SK-N-SH treated with all-trans-retinoic acid at 6 μM for 48 hours (cell line): ENCODE measurements around the gene RASGEF1B.

Source experiments
- ATAC-seq: fragments of 200-7000 bp; cut with Tn5 transposase; 3 replicates; pipeline ENCODE4 v1.9.1; 2020; ENCODE audit warnings: mild to moderate bottlenecking, moderate library complexity
- ARNTL ChIP-seq: fragments of 450-650 bp; formaldehyde crosslinking; IDR thresholded peaks from 2 replicates; pipeline ENCODE4 v1.5.0; 2020; ENCODE audit warnings: low read depth, mild to moderate bottlenecking, moderate library complexity, borderline replicate concordance
- BACH2 ChIP-seq: fragments of 250-450 bp; sonication (Bioruptor Pico); IDR thresholded peaks from 2 replicates; pipeline ENCODE4 v1.9.0; 2021; ENCODE audit warnings: mild to moderate bottlenecking, borderline replicate concordance
- CREB5 ChIP-seq: fragments of 250-450 bp; sonication (Bioruptor Pico); IDR thresholded peaks from 2 replicates; pipeline ENCODE4 v1.5.1; 2020; ENCODE audit warnings: low read depth, mild to moderate bottlenecking, moderate library complexity
- CSDC2 ChIP-seq: fragments of 250-450 bp; sonication (Bioruptor Pico); IDR thresholded peaks from 2 replicates; pipeline ENCODE4 v1.5.0; 2020; ENCODE audit warnings: mild to moderate bottlenecking, moderate library complexity
- GLIS3 ChIP-seq: fragments of 250-450 bp; sonication (Bioruptor Pico); IDR thresholded peaks from 2 replicates; pipeline ENCODE4 v1.5.0; 2020; ENCODE audit warnings: mild to moderate bottlenecking, moderate library complexity
- OSR1 ChIP-seq: fragments of 250-450 bp; sonication (Bioruptor Pico); IDR thresholded peaks from 2 replicates; pipeline ENCODE4 v1.8.0; 2022; ENCODE audit warnings: moderate library complexity, mild to moderate bottlenecking, inconsistent platforms
- PPARA ChIP-seq: fragments of 250-450 bp; sonication (Bioruptor Pico); IDR thresholded peaks from 2 replicates; pipeline ENCODE4 v1.5.0; 2020; ENCODE audit warnings: mild to moderate bottlenecking, borderline replicate concordance
- RARB ChIP-seq: fragments of 250-450 bp; sonication (Bioruptor Pico); IDR thresholded peaks from 2 replicates; pipeline ENCODE4 v1.8.0; 2021; ENCODE audit warnings: mild to moderate bottlenecking, moderate library complexity
- SNAI2 ChIP-seq: fragments of 250-450 bp; sonication (Bioruptor Pico); IDR thresholded peaks from 2 replicates; pipeline ENCODE4 v1.5.0; 2020; ENCODE audit warnings: mild to moderate bottlenecking, moderate library complexity
- TCF4 ChIP-seq: fragments of 250-450 bp; sonication (Bioruptor Pico); IDR thresholded peaks from 2 replicates; pipeline ENCODE4 v1.8.0; 2021; ENCODE audit warnings: mild to moderate bottlenecking, moderate library complexity, borderline replicate concordance
- TOX ChIP-seq: fragments of 250-450 bp; sonication (Bioruptor Pico); IDR thresholded peaks from 2 replicates; pipeline ENCODE4 v1.8.0; 2021; ENCODE audit warnings: mild to moderate bottlenecking, moderate library complexity, borderline replicate concordance
- ZC3H10 ChIP-seq: fragments of 250-450 bp; sonication (Bioruptor Pico); IDR thresholded peaks from 2 replicates; pipeline ENCODE4 v1.5.1; 2021; ENCODE audit warnings: mild to moderate bottlenecking, moderate library complexity
- ZFP3 ChIP-seq: fragments of 250-450 bp; sonication (Bioruptor Pico); IDR thresholded peaks from 2 replicates; pipeline ENCODE4 v1.5.0; 2020; ENCODE audit warnings: mild to moderate bottlenecking, moderate library complexity
- ZFP30 ChIP-seq: fragments of 450-650 bp; formaldehyde crosslinking; IDR thresholded peaks from 2 replicates; pipeline ENCODE4 v1.5.0; 2022; ENCODE audit warnings: mild to moderate bottlenecking, moderate library complexity
- ZNF565 ChIP-seq: fragments of 450-650 bp; formaldehyde crosslinking; conservative IDR thresholded peaks from 2 replicates; pipeline ENCODE4 v1.5.0; 2020; ENCODE audit warnings: low read depth, mild to moderate bottlenecking, moderate library complexity
- ZNF70 ChIP-seq: fragments of 450-650 bp; formaldehyde crosslinking; IDR thresholded peaks from 2 replicates; pipeline ENCODE4 v1.5.0; 2020; ENCODE audit warnings: mild to moderate bottlenecking, moderate library complexity
- ZNF8 ChIP-seq: fragments of 450-650 bp; formaldehyde crosslinking; IDR thresholded peaks from 2 replicates; pipeline ENCODE4 v1.5.0; 2020; ENCODE audit warnings: mild to moderate bottlenecking, moderate library complexity
- TF ChIP-seq, protein P1 (sequence below): fragments of 250-450 bp; sonication (Bioruptor Pico); IDR thresholded peaks from 2 replicates; pipeline ENCODE4 v1.8.0; 2020; ENCODE audit warnings: mild to moderate bottlenecking, moderate library complexity, borderline replicate concordance
- TF ChIP-seq, protein P2 (sequence below): fragments of 250-450 bp; sonication (Bioruptor Pico); IDR thresholded peaks from 2 replicates; pipeline ENCODE4 v1.8.0; 2021; ENCODE audit warnings: low read depth, mild to moderate bottlenecking, moderate library complexity, borderline replicate concordance
- TF ChIP-seq, protein P3 (sequence below): fragments of 250-450 bp; sonication (Bioruptor Pico); IDR thresholded peaks from 2 replicates; pipeline ENCODE4 v1.5.0; 2020; ENCODE audit warnings: mild to moderate bottlenecking, moderate library complexity
- TF ChIP-seq, protein P4 (sequence below): fragments of 250-450 bp; sonication (Bioruptor Pico); IDR thresholded peaks from 2 replicates; pipeline ENCODE4 v1.5.1; 2021; ENCODE audit warnings: mild to moderate bottlenecking, moderate library complexity

The RASGEF1B gene

DNA sequence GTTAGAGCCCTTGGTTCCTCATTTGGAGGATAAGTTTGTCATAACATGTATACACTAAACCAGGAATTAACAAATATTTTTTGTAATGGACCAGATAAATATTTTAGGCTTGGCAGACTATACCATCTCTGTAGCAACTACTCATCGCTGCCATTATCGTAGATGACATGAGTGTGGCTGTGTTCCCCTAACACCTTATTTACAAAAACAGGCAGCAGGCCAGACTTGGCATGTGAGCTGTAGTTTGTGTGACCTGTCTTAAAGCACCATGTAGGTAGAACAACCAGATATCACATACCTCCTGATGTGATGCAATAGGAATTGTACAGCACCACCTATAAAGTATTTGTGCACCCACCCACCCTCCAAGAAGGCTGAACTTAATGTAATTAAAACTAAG is 82.0 kb downstream of the RASGEF1B start:
- TF ChIP-seq CSDC2 (CRISPR knock-in tag) (no peak), ZFP3 (CRISPR knock-in tag) (no peak), TCF4 (CRISPR knock-in tag) (no peak), TOX (CRISPR knock-in tag) (no peak), BACH2 (no peak), GLIS3 (no peak), OSR1 (CRISPR knock-in tag) (no peak), ZNF70 (CRISPR knock-in tag) (no peak), ARNTL (CRISPR knock-in tag) (no peak), SNAI2 (no peak), ZFP30 (CRISPR knock-in tag) (no peak), PPARA (no peak), RARB (CRISPR knock-in tag) (no peak), ZNF565 (no peak), ZC3H10 (CRISPR knock-in tag) (no peak), CREB5 (no peak), ZNF8 (CRISPR knock-in tag) (no peak)
- TF ChIP-seq, protein P1, sequence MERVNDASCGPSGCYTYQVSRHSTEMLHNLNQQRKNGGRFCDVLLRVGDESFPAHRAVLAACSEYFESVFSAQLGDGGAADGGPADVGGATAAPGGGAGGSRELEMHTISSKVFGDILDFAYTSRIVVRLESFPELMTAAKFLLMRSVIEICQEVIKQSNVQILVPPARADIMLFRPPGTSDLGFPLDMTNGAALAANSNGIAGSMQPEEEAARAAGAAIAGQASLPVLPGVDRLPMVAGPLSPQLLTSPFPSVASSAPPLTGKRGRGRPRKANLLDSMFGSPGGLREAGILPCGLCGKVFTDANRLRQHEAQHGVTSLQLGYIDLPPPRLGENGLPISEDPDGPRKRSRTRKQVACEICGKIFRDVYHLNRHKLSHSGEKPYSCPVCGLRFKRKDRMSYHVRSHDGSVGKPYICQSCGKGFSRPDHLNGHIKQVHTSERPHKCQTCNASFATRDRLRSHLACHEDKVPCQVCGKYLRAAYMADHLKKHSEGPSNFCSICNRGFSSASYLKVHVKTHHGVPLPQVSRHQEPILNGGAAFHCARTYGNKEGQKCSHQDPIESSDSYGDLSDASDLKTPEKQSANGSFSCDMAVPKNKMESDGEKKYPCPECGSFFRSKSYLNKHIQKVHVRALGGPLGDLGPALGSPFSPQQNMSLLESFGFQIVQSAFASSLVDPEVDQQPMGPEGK = no peak
- TF ChIP-seq, protein P2, sequence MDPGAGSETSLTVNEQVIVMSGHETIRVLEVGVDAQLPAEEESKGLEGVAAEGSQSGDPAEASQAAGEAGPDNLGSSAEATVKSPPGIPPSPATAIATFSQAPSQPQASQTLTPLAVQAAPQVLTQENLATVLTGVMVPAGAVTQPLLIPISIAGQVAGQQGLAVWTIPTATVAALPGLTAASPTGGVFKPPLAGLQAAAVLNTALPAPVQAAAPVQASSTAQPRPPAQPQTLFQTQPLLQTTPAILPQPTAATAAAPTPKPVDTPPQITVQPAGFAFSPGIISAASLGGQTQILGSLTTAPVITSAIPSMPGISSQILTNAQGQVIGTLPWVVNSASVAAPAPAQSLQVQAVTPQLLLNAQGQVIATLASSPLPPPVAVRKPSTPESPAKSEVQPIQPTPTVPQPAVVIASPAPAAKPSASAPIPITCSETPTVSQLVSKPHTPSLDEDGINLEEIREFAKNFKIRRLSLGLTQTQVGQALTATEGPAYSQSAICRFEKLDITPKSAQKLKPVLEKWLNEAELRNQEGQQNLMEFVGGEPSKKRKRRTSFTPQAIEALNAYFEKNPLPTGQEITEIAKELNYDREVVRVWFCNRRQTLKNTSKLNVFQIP = no peak
- TF ChIP-seq, protein P3, sequence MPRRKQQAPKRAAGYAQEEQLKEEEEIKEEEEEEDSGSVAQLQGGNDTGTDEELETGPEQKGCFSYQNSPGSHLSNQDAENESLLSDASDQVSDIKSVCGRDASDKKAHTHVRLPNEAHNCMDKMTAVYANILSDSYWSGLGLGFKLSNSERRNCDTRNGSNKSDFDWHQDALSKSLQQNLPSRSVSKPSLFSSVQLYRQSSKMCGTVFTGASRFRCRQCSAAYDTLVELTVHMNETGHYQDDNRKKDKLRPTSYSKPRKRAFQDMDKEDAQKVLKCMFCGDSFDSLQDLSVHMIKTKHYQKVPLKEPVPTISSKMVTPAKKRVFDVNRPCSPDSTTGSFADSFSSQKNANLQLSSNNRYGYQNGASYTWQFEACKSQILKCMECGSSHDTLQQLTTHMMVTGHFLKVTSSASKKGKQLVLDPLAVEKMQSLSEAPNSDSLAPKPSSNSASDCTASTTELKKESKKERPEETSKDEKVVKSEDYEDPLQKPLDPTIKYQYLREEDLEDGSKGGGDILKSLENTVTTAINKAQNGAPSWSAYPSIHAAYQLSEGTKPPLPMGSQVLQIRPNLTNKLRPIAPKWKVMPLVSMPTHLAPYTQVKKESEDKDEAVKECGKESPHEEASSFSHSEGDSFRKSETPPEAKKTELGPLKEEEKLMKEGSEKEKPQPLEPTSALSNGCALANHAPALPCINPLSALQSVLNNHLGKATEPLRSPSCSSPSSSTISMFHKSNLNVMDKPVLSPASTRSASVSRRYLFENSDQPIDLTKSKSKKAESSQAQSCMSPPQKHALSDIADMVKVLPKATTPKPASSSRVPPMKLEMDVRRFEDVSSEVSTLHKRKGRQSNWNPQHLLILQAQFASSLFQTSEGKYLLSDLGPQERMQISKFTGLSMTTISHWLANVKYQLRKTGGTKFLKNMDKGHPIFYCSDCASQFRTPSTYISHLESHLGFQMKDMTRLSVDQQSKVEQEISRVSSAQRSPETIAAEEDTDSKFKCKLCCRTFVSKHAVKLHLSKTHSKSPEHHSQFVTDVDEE (CRISPR knock-in tag) = no peak
- ATAC-seq = no peak

DNA sequence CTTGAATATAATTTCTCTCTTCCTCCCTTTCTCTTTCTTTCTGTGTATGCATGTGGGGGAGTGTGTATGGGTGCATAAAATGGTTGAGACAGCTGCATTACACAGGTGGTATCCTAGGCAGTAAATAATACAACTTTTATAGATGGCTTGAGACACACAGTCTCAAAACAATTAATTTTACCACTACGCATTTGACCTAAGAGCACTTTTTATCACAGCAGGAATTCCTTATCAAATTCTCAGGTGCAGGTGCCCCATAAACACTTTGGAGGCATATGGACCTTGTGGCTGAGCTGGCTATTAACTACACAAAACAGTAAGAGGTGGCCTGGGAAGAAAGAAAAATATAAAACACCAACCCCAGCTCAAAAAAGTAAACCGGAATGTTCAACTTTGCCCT is 91.3 kb downstream of the RASGEF1B start:
- no peak for ATAC-seq

DNA sequence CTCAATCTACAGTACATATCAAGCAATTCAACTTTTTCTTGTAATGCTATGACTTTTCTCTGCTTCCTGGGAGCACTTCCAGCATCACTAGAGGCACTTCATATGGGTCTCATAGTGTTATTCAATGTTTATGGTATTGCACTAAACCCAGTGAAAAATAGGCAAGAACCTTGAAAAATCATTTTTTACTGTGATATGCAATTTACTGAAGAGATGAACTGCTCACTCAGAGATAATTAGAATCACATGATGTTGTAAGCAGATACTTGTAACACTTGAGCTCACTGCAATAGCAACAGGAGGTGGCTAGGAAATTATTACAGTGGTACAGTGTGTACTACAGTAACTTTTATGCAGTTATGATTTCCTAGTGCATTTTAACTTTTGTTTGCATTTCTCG is 93.3 kb downstream of the RASGEF1B start:
- no peak for ATAC-seq
- no peak for TF ChIP-seq ZC3H10 (CRISPR knock-in tag)
- no peak for TF ChIP-seq ZFP3 (CRISPR knock-in tag)
- TF ChIP-seq ARNTL (CRISPR knock-in tag) = no peak
- no peak for TF ChIP-seq ZNF8 (CRISPR knock-in tag)
- no peak for TF ChIP-seq SNAI2
- TF ChIP-seq, protein P4, sequence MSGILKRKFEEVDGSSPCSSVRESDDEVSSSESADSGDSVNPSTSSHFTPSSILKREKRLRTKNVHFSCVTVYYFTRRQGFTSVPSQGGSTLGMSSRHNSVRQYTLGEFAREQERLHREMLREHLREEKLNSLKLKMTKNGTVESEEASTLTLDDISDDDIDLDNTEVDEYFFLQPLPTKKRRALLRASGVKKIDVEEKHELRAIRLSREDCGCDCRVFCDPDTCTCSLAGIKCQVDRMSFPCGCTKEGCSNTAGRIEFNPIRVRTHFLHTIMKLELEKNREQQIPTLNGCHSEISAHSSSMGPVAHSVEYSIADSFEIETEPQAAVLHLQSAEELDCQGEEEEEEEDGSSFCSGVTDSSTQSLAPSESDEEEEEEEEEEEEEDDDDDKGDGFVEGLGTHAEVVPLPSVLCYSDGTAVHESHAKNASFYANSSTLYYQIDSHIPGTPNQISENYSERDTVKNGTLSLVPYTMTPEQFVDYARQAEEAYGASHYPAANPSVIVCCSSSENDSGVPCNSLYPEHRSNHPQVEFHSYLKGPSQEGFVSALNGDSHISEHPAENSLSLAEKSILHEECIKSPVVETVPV = no peak
- TF ChIP-seq TOX (CRISPR knock-in tag) = no peak
- TF ChIP-seq BACH2 = no peak

More for the DNA sequence above, 91.3 kb downstream of the RASGEF1B start:
- TF ChIP-seq ARNTL (CRISPR knock-in tag) (no peak), TCF4 (CRISPR knock-in tag) (no peak)
- TF ChIP-seq, protein P3 (CRISPR knock-in tag) = no peak
